GM18951 (cell line): ENCODE results near the gene CHRNB1.

Source experiments
- POLR2A ChIP-seq: IDR thresholded peaks from 4 replicates; pipeline ENCODE4 v1.6.1; 2011; ENCODE audit warnings: mild to moderate bottlenecking; ENCODE audit not compliant: insufficient read length, insufficient read depth; ENCODE audit errors: extremely low read depth
- in situ Hi-C: fragments of 300-500 bp; cut with MboI; formaldehyde crosslinking; loops from one replicate; pipeline ENCODE4 v1.12.0; 2022; ENCODE audit warnings: low sequenced_read_pairs, mixed read lengths, inconsistent platforms; ENCODE audit not compliant: unreplicated experiment

CHRNB1 gene

GRCh38 chr17:7408252-7408727 is 36.6 kb upstream of the CHRNB1 start:
- no peak for TF ChIP-seq POLR2A
- in situ Hi-C loops, result no loop called here

GRCh38 chr17:7408863-7409262 is 36.0 kb upstream of the CHRNB1 start:
- in situ Hi-C loops, result no loop called here

GRCh38 chr17:7409716-7410115 is 35.1 kb upstream of the CHRNB1 start:
- TF ChIP-seq POLR2A, result no peak
- in situ Hi-C loops, result no loop called here

More at GRCh38 chr17:7408863-7409262, 36.0 kb upstream of the CHRNB1 start:
- TF ChIP-seq POLR2A, result no peak

- no peak for TF ChIP-seq POLR2A
- in situ Hi-C loops, result no loop called here
These were observed 34.0 kb upstream of the CHRNB1 start for GRCh38 chr17:7410634-7411426.

- no peak for TF ChIP-seq POLR2A
- in situ Hi-C loops, result no loop called here
These were observed 33.5 kb upstream of the CHRNB1 start for GRCh38 chr17:7411427-7411750.

GRCh38 chr17:7413346-7413985 is 31.4 kb upstream of the CHRNB1 start:
- in situ Hi-C loops, result no loop called here
- TF ChIP-seq POLR2A, result no peak

- in situ Hi-C loops, result no loop called here
- no peak for TF ChIP-seq POLR2A
These were observed 30.0 kb upstream of the CHRNB1 start for GRCh38 chr17:7414837-7415236.

GRCh38 chr17:7415784-7416183 is 29.1 kb upstream of the CHRNB1 start:
- no peak for TF ChIP-seq POLR2A
- in situ Hi-C loops, result no loop called here

- in situ Hi-C loops, result no loop called here
- no peak for TF ChIP-seq POLR2A
These were observed 28.5 kb upstream of the CHRNB1 start for GRCh38 chr17:7416323-7416722.

GRCh38 chr17:7417056-7417655 is 27.7 kb upstream of the CHRNB1 start:
- no peak for TF ChIP-seq POLR2A
- in situ Hi-C loops, result no loop called here

- no peak for TF ChIP-seq POLR2A
- in situ Hi-C loops, result no loop called here
These were observed 26.2 kb upstream of the CHRNB1 start for GRCh38 chr17:7418472-7419152.

- in situ Hi-C loops, result no loop called here
- no peak for TF ChIP-seq POLR2A
These were observed 24.8 kb upstream of the CHRNB1 start, which contains the start of gene SPEM1 for GRCh38 chr17:7419819-7420610. Gene SPEM1 (plus strand): TSS chr17:7420324. CDS start chr17:7420385, 61 bp downstream.
